CD14-positive monocyte (primary cell): ENCODE results near the gene PLEKHA7. TPM values are rescaled to one million over a fixed set of nuclear protein-coding genes. Genes with fewer than 3 reads are reported as not detected.
A peak's percentile ranks its signal among the peaks of the same experiment; 100 is the strongest.

Source experiments
- DNase-seq, 3 donors: peaks; one replicate each; pipeline ENCODE4 v3.0.0-alpha.2; 2011 to 2022
- H2AFZ ChIP-seq: 2 replicates; pipeline ENCODE4 v1.6.0; 2012; ENCODE audit warnings: mild to moderate bottlenecking, low read depth, low read length, inconsistent platforms; ENCODE audit not compliant: insufficient read depth, poor library complexity, severe bottlenecking
- H3K27ac ChIP-seq, 2 donors: 1 replicate in 1 of 2; 2 replicates in 1 of 2; pipeline ENCODE4 v1.5.1; 2012 to 2013; ENCODE audit warnings: low read length in 2 of 2, control low read depth in 1 of 2, inconsistent platforms in 1 of 2, low read depth in 1 of 2, mild to moderate bottlenecking in 1 of 2
- H3K27me3 ChIP-seq, 2 donors: one replicate each; pipeline versions ENCODE4 v1.6.0 to v1.6.1; 2011 to 2013; ENCODE audit warnings: low read length in 2 of 2; ENCODE audit not compliant: control insufficient read depth in 2 of 2, insufficient read depth in 2 of 2
- H3K36me3 ChIP-seq, 2 donors: replicated peaks in 1 of 2; 1 replicate in 1 of 2; 2 replicates in 1 of 2; pipeline versions ENCODE4 v1.5.1 to v1.6.1; 2012 to 2013; ENCODE audit warnings: low read length in 2 of 2, control low read depth in 1 of 2, inconsistent platforms in 1 of 2, mild to moderate bottlenecking in 1 of 2; ENCODE audit not compliant: insufficient read depth in 2 of 2, control insufficient read depth in 1 of 2
- H3K4me1 ChIP-seq, 2 donors: 1 replicate in 1 of 2; 2 replicates in 1 of 2; pipeline versions ENCODE4 v1.5.1 to v1.6.1; 2012 to 2013; ENCODE audit warnings: low read length in 2 of 2, control low read depth in 1 of 2, inconsistent platforms in 1 of 2, mild to moderate bottlenecking in 1 of 2, moderate library complexity in 1 of 2; ENCODE audit not compliant: insufficient read depth in 2 of 2, control insufficient read depth in 1 of 2
- H3K4me2 ChIP-seq: replicated peaks from 2 replicates; pipeline ENCODE3; 2012; ENCODE audit warnings: low read length, moderate library complexity, mild to moderate bottlenecking; ENCODE audit not compliant: poor library complexity, severe bottlenecking; ENCODE audit errors: extremely low read depth
- H3K4me3 ChIP-seq, 3 experiments: fragments of 200-600 bp in 1 of 3; sonication (generic) in 1 of 3; replicated peaks in 1 of 3; 1 replicate in 2 of 3; 2 replicates in 1 of 3; pipeline ENCODE4 v1.5.1; 2011 to 2013; ENCODE audit warnings: low read length in 3 of 3, mild to moderate bottlenecking in 3 of 3, control low read depth in 2 of 3, low read depth in 2 of 3, inconsistent platforms in 1 of 3, moderate library complexity in 1 of 3
- H3K79me2 ChIP-seq: 2 replicates; pipeline ENCODE4 v1.6.0; 2012; ENCODE audit warnings: mild to moderate bottlenecking, control low read depth, inconsistent platforms, low read length, moderate library complexity; ENCODE audit not compliant: insufficient read depth
- H3K9ac ChIP-seq: 2 replicates; pipeline ENCODE4 v1.6.0; 2017; ENCODE audit warnings: low read length, mild to moderate bottlenecking; ENCODE audit not compliant: insufficient read depth, poor library complexity, severe bottlenecking
- H3K9me3 ChIP-seq, 2 donors: replicated peaks in 1 of 2; 1 replicate in 1 of 2; 2 replicates in 1 of 2; pipeline versions ENCODE4 v1.5.1 to v1.6.1; 2012 to 2013; ENCODE audit warnings: low read length in 2 of 2, control low read depth in 1 of 2; ENCODE audit not compliant: control insufficient read depth in 1 of 2, insufficient read depth in 1 of 2
- H4K20me1 ChIP-seq: 2 replicates; pipeline ENCODE4 v1.6.0; 2012; ENCODE audit warnings: mild to moderate bottlenecking, low read length, control low read depth, moderate library complexity; ENCODE audit not compliant: insufficient read depth
- H3K27ac Mint-ChIP-seq, 7 donors: one replicate each; pipeline ENCODE4 v1.8.0; 2020; ENCODE audit warnings: mild to moderate bottlenecking in 7 of 7, mixed read lengths in 7 of 7, moderate library complexity in 6 of 7, inconsistent platforms in 2 of 7
- H3K27me3 Mint-ChIP-seq, 3 donors: one replicate each; pipeline ENCODE4 v1.8.0; 2021 to 2022; ENCODE audit warnings: low read depth in 3 of 3, mild to moderate bottlenecking in 3 of 3, mixed read lengths in 3 of 3, moderate library complexity in 3 of 3, inconsistent platforms in 1 of 3
- H3K36me3 Mint-ChIP-seq, 2 donors: one replicate each; pipeline ENCODE4 v1.8.0; 2020; ENCODE audit warnings: mixed read lengths in 2 of 2, inconsistent platforms in 1 of 2, mild to moderate bottlenecking in 1 of 2
- H3K4me1 Mint-ChIP-seq: one replicate; pipeline ENCODE4 v1.8.0; 2020; ENCODE audit warnings: mild to moderate bottlenecking, mixed read lengths
- H3K4me3 Mint-ChIP-seq, 2 donors: one replicate each; pipeline ENCODE4 v1.8.0; 2020; ENCODE audit warnings: mild to moderate bottlenecking in 2 of 2, mixed read lengths in 2 of 2, moderate library complexity in 1 of 2
- H3K9me3 Mint-ChIP-seq, 7 donors: one replicate each; pipeline ENCODE4 v1.8.0; 2020 to 2022; ENCODE audit warnings: mixed read lengths in 7 of 7, mild to moderate bottlenecking in 6 of 7, moderate library complexity in 6 of 7, inconsistent platforms in 2 of 7
- CTCF ChIP-seq: fragments of 200-600 bp; IDR thresholded peaks from one replicate; pipeline ENCODE4 v1.8.0; 2022; ENCODE audit warnings: antibody characterized with exemption, mild to moderate bottlenecking
- WGBS: methylation state at CpG from one replicate; pipeline ENCODE4 v1.1.5; 2013; ENCODE audit warnings: missing lambda C conversion rate; ENCODE audit not compliant: insufficient coverage; 5-methylcytosine and 5-hydroxymethylcytosine counted together
- intact Hi-C, 2 donors: fragments of 100-400 bp; cut with micrococcal nuclease; formaldehyde crosslinking; loops; one replicate each; pipeline versions ENCODE4 v1.15.0 to v1.15.1; 2023
- polyA plus RNA-seq, 3 donors: library from polyadenylated mRNA; depleted of rRNA in 1 of 3; unstranded in 2 of 3; stranded (reverse) in 1 of 3; fragments of 300-500 nt in 2 of 3; fragments of >200 nt in 1 of 3; fragmentation: Illumina TruSeq in 2 of 3; gene quantifications; 1 replicate in 2 of 3; 2 replicates in 1 of 3; pipeline ENCODE4 v1.2.3, GENCODE V29; 2012 to 2021

PLEKHA7 gene
- polyA plus RNA-seq, 3 donors, result 0.05 to 0.92 (median 0.22) TPM

GRCh38 chr11:16924462-16924825, 89.8 kb downstream of the PLEKHA7 start:
- Histone ChIP-seq H3K9me3 (peaks cover 0 to 7% of the 10 kb centered on the region in 2 donors), H3K4me3 (no peak overlapping the region), H3K4me1 (peaks cover 0 to 4% of the 10 kb centered on the region in 2 donors), H3K36me3 (no peaks in the 10 kb centered on the region), H3K27me3 (peaks cover 29 to 48% of the 10 kb centered on the region in 2 donors), H3K4me2 (no peak overlapping the region), H3K9ac (no peak overlapping the region), H3K79me2 (no peaks in the 10 kb centered on the region), H3K27ac (no peak overlapping the region), H4K20me1 (no peaks in the 10 kb centered on the region), H2AFZ (no peak overlapping the region)
- peaks cover 7% of the 10 kb centered on the region for H3K4me1 Mint-ChIP-seq
- intact Hi-C loops, result no loop called here
- peaks cover 50 to 64% (median 53%) of the 10 kb centered on the region in 3 donors for H3K27me3 Mint-ChIP-seq
- H3K4me3 Mint-ChIP-seq, result peak overlapping the region in 1 of 2 donors; percentile 71
- H3K27ac Mint-ChIP-seq, result peak overlapping the region in 2 of 7 donors; percentile 6 to 63
- no peak for DNase-seq
- H3K9me3 Mint-ChIP-seq, result peaks cover 0 to 7% (median 1%) of the 10 kb centered on the region in 7 donors
- TF ChIP-seq CTCF, result no peak
- H3K36me3 Mint-ChIP-seq, result peaks cover 0 to 1% of the 10 kb centered on the region in 2 donors
- 61% methylated on average over 2 of the region's 4 CpGs for WGBS

DNA sequence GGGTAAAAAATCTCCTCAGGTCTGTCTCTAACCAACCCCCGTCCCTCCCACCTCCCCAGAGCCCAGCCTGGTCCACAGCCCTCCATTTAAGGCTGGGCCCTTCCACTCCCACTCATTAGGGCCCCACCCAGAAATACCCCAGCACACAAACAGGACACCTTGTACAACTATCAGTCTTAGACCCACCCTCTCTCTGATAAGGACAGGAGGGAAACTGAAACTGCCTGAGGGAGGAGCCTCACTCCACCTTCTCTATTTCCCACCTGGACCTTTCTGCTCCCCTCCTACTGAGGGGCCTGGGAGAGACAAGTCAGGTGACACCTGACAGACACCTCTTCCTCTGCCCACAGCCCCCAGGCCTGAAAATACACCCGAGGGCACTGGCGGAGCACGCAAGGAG, 90.2 kb downstream of the PLEKHA7 start:
- no peak for DNase-seq
- no peaks in the 10 kb centered on the region for H3K79me2 ChIP-seq
- H3K27ac Mint-ChIP-seq, result peak overlapping the region in 1 of 7 donors; percentile 63

More for the DNA sequence above, 90.2 kb downstream of the PLEKHA7 start:
- Mint-ChIP-seq H3K4me3 (peak overlapping the region in 1 of 2 donors; percentile 71), H3K27me3 (peaks cover 50 to 64% (median 53%) of the 10 kb centered on the region in 3 donors), H3K36me3 (peaks cover 0 to 1% of the 10 kb centered on the region in 2 donors), H3K9me3 (peaks cover 0 to 7% (median 1%) of the 10 kb centered on the region in 7 donors), H3K4me1 (peaks cover 7% of the 10 kb centered on the region)
- no peak for TF ChIP-seq CTCF
- Histone ChIP-seq H4K20me1 (no peaks in the 10 kb centered on the region), H3K4me1 (peaks cover 0 to 4% of the 10 kb centered on the region in 2 donors), H3K27ac (no peak overlapping the region), H3K9me3 (peaks cover 0 to 7% of the 10 kb centered on the region in 2 donors), H3K27me3 (peaks cover 29 to 48% of the 10 kb centered on the region in 2 donors), H3K9ac (no peak overlapping the region), H3K36me3 (no peaks in the 10 kb centered on the region), H2AFZ (no peak overlapping the region), H3K4me3 (no peak overlapping the region), H3K4me2 (no peak overlapping the region)
- intact Hi-C loops, result no loop called here
- 80% methylated on average over 1 of the region's 4 CpGs for WGBS
